Transverse colon (tissue), 3 donors: Measurements from ENCODE around the gene G6PC1.

ENCODE experiments used
- POLR2A ChIP-seq: fragments of 450-650 bp; IDR thresholded peaks from one replicate; pipeline ENCODE4 v1.6.1; 2016; ENCODE audit warnings: antibody characterized with exemption, mild to moderate bottlenecking, moderate library complexity
- TF ChIP-seq, protein P1 (sequence below), 5 experiments: fragments of 200-600 bp in 3 of 5; fragments of 450-650 bp in 2 of 5; sonication (generic) in 3 of 5; IDR thresholded peaks; 1 replicate in 2 of 5; 2 replicates in 3 of 5; pipeline ENCODE4 v1.5.1; 2016 to 2017; ENCODE audit warnings: antibody characterized with exemption in 5 of 5, inconsistent platforms in 3 of 5, mild to moderate bottlenecking in 2 of 5, moderate library complexity in 1 of 5

DNA sequence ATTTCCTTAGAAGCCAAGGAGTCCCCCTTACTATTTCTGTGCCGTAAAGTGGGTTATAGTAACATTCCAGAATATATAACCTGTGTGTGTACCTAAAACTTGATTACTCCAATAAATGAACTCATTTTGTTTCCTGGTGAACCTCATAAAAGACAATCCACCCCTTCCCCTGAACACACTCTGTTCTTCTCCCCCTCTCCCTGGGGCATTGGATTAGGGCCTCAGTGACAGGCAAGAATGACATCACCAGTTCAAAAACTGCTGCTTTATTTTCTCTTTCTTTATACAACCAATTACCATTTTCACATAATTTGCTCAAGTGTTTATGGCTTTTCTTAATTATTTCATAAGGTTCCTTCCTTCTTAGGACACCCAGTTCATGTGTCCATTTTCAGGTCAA lies 46.2 kb downstream of the G6PC1 start:
- TF ChIP-seq, protein P1, sequence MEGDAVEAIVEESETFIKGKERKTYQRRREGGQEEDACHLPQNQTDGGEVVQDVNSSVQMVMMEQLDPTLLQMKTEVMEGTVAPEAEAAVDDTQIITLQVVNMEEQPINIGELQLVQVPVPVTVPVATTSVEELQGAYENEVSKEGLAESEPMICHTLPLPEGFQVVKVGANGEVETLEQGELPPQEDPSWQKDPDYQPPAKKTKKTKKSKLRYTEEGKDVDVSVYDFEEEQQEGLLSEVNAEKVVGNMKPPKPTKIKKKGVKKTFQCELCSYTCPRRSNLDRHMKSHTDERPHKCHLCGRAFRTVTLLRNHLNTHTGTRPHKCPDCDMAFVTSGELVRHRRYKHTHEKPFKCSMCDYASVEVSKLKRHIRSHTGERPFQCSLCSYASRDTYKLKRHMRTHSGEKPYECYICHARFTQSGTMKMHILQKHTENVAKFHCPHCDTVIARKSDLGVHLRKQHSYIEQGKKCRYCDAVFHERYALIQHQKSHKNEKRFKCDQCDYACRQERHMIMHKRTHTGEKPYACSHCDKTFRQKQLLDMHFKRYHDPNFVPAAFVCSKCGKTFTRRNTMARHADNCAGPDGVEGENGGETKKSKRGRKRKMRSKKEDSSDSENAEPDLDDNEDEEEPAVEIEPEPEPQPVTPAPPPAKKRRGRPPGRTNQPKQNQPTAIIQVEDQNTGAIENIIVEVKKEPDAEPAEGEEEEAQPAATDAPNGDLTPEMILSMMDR (IDR thresholded peaks at IDR 0.05): no peak
- no peak for TF ChIP-seq POLR2A
